LNCaP clone FGC (cell line): ENCODE measurements around the gene PRRG4.
A peak's percentile ranks its signal among the peaks of the same experiment; 100 is the strongest.

ENCODE experiments used
- DNase-seq: peaks from one replicate; pipeline ENCODE4 v3.0.0-alpha.2; 2011; ENCODE audit warnings: low read depth
- H3K4me3 ChIP-seq: 2 replicates; pipeline ENCODE4 v1.5.1; 2011; ENCODE audit warnings: mild to moderate bottlenecking, low read depth, low read length, control low read depth
- TF ChIP-seq, protein P1 (sequence below): IDR thresholded peaks from 2 replicates; pipeline ENCODE4 v1.5.1; 2012; ENCODE audit warnings: mild to moderate bottlenecking; ENCODE audit not compliant: control insufficient read depth, insufficient read depth; ENCODE audit errors: extremely low read depth

Gene PRRG4

DNA sequence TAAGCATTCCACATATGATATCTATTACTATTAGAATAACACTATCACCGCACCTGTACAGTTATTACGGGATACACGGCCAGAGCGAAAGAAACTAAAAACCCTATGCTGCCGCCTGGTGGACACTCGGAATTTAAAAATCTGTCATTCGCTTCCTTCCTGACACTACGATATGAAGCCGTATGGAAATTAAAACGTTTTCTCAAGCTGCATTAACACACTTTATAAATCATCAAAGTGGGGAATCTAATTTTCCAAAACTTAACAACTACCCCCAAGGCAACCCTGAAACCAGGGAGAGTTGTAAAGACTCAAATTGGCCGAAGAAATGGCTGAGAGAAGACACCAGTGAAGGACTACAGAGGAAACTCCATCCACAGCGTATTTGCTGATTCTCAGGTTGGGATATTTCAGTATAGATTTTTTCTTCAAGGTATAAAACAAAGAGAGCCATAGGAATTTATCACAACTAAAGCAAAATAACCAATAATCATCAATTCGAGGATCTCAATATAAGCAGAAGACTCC, 36.7 kb upstream of the PRRG4 start:
- no peak for DNase-seq
- no peak overlapping the region for H3K4me3 ChIP-seq
- TF ChIP-seq, protein P1, sequence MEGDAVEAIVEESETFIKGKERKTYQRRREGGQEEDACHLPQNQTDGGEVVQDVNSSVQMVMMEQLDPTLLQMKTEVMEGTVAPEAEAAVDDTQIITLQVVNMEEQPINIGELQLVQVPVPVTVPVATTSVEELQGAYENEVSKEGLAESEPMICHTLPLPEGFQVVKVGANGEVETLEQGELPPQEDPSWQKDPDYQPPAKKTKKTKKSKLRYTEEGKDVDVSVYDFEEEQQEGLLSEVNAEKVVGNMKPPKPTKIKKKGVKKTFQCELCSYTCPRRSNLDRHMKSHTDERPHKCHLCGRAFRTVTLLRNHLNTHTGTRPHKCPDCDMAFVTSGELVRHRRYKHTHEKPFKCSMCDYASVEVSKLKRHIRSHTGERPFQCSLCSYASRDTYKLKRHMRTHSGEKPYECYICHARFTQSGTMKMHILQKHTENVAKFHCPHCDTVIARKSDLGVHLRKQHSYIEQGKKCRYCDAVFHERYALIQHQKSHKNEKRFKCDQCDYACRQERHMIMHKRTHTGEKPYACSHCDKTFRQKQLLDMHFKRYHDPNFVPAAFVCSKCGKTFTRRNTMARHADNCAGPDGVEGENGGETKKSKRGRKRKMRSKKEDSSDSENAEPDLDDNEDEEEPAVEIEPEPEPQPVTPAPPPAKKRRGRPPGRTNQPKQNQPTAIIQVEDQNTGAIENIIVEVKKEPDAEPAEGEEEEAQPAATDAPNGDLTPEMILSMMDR: peak; percentile 70

DNA sequence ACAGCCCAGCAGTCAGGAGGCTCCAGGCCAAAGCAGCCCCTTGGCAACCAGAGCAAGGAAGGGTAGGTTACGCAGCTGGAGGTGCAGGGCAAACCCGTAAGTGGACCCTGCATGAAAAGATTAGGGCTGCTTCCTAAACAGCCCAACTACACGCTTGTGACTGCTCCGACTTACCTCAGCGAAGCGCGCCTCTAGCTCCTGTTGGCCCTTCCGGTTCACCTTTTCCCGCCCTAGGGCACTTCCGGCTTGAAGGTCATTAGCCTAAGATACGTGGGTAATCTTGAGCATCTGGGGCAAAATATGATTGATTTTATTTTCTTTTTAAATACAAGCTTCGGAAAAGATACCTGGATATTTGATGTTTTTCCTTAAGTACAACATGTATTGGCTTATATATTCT, 35.3 kb upstream of the PRRG4 start, which contains the start of gene CCDC73:
Gene CCDC73, minus strand, starts transcription at position 224 of the 400 bp plus-strand sequence. CDS start 34,419 bp downstream, outside the sequence.
- no peak within 1 kb of the TSS for H3K4me3 ChIP-seq
- TF ChIP-seq, protein P1: no peak
- DNase-seq: no peak

DNA sequence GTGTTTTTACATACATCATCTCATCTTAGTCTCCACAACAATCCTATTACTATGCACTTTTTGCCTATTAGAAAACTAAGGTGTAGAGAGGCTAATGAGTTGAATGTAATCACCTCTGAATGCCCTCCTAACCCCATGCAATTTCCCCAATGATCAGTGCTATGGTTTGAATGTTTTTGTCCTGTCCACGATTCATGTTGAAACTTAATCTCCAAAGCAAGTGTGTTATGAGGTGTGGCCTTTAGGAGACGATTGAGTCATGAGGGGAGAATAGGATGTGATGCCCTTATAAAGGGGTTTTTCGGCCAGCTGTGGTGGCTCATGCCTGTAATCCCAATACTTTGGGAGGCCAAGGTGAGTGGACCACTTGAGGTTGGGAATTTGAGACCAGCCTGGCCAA, 33.3 kb upstream of the PRRG4 start:
- H3K4me3 ChIP-seq: no peak overlapping the region
- DNase-seq: no peak
- TF ChIP-seq, protein P1: no peak

DNA sequence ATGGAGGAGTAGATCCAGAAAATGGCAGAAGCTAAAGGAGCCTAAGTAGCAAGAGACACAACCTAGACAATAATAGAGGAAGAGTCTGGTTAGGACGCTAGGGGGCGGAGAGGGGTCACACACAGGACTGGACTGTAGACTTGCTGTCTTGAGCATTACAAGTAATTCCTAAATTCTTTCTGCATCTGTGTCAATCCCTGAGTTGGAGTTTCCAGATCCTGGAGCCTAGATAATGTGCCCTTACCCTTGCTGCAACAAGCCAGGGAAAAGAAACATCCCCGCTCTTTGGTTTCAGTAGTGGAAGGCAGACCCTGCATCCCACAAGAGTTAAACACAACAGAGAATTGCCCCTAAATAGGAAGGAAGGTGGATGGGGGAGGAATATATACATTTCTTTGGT, 20.4 kb upstream of the PRRG4 start:
- TF ChIP-seq, protein P1: peak; percentile 90
- H3K4me3 ChIP-seq: no peak overlapping the region
- peak; percentile 55 for DNase-seq

DNA sequence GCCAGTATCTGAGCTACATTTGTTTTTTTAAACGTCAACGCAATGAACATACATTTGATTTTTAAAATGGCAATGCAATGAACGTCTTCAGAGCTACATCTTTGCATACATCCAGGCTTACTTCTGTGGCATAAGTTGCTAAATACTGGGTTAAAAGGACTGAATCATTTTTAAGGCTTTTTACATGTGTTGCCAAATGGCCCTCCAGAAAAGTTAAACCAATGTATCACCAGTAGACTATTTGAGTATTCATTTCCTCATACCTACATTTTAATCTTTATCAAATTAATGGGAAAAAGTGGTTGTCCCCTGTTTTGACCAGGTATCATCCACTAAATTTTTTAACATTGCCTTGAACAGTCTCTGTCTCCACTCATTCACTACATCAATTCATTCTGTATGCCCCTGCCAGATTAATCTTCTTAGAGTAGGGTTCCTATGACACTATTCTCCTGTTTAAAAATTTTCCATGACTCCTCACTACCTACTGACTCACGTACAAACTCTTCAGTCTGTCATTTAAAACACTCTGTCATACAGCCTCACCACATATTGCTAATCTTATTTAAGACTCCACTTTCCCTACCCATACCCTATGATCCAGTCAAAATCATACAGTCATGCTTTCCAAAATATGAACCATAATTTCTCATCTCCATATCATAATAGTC, 12.4 kb upstream of the PRRG4 start:
- H3K4me3 ChIP-seq: no peak overlapping the region
- TF ChIP-seq, protein P1: no peak
- DNase-seq: no peak

DNA sequence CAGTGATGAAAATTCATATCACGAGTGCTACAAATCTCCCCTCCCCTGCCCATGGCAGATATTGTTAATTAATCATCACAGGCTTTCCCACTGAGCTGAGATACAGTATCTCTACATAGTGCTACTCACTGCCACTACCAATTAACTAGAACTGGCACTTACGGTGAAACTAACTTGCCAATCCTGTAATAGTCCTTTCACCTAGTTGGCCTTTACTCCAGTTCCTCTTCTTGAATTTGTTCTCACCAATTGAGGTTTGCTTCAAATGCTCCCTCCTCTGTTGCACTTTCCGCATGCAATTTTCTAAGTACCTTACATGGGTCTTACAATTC, 11.9 kb upstream of the PRRG4 start:
- DNase-seq: no peak
- TF ChIP-seq, protein P1: no peak

DNA sequence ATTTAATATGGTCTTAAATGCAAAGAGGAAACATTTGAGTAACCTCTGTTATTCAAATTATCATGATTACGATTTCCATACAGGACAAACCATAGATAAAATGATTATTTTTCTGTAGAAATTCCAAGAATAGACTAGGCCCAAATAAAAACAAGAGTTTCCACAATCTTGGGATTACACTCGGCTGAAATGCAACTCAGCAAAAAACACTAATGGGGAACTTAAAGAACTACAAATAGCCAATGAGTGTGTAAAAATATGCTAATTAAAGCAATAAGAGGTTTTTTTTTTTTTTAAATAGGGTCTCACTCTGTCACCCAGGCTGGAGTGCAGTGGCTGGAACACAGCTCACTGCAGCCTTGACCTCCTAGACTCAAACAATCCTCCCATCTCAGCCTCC, 10.5 kb upstream of the PRRG4 start:
- DNase-seq: no peak
- H3K4me3 ChIP-seq: no peak overlapping the region
- TF ChIP-seq, protein P1: no peak

More for the DNA sequence above, 11.9 kb upstream of the PRRG4 start:
- H3K4me3 ChIP-seq: no peak overlapping the region
